Suprapubic skin (tissue), 4 donors: ENCODE results near the gene KPNA3. TPM values are rescaled to one million over a fixed set of nuclear protein-coding genes. Genes with fewer than 3 reads are reported as not detected.

Experiments
- DNase-seq, 2 donors: peaks; one replicate each; pipeline ENCODE4 v3.0.0-alpha.2; 2019; ENCODE audit warnings: low spot score in 2 of 2
- H3K27ac ChIP-seq: fragments of 200-600 bp; sonication (generic); one replicate; pipeline ENCODE4 v1.5.1; 2019
- H3K27me3 ChIP-seq: fragments of 200-600 bp; sonication (generic); one replicate; pipeline ENCODE4 v1.5.1; 2019
- H3K36me3 ChIP-seq: fragments of 200-600 bp; sonication (generic); one replicate; pipeline ENCODE4 v1.5.1; 2019
- H3K4me1 ChIP-seq: fragments of 200-600 bp; sonication (generic); one replicate; pipeline ENCODE4 v1.5.1; 2019
- H3K4me3 ChIP-seq: fragments of 200-600 bp; sonication (generic); one replicate; pipeline ENCODE4 v1.5.1; 2019; ENCODE audit warnings: mild to moderate bottlenecking
- H3K9me3 ChIP-seq: fragments of 200-600 bp; sonication (generic); one replicate; pipeline ENCODE4 v1.5.1; 2019
- CTCF ChIP-seq, 2 donors: fragments of 200-600 bp in 1 of 2; fragments of 450-650 bp in 1 of 2; sonication (generic) in 1 of 2; IDR thresholded peaks; one replicate each; pipeline ENCODE4 v1.5.1; 2016 to 2019; ENCODE audit warnings: antibody characterized with exemption in 2 of 2, mild to moderate bottlenecking in 1 of 2, moderate library complexity in 1 of 2
- EP300 ChIP-seq: sonication (generic); formaldehyde crosslinking; IDR thresholded peaks from one replicate; pipeline ENCODE4 v1.6.1; 2017; ENCODE audit warnings: antibody characterized with exemption
- POLR2A ChIP-seq, 2 donors: fragments of 450-650 bp; IDR thresholded peaks; one replicate each; pipeline ENCODE4 v1.6.1; 2017; ENCODE audit warnings: antibody characterized with exemption in 2 of 2, mild to moderate bottlenecking in 2 of 2, moderate library complexity in 2 of 2
- POLR2AphosphoS5 ChIP-seq, 3 donors: sonication (generic); formaldehyde crosslinking; IDR thresholded peaks; one replicate each; pipeline ENCODE4 v1.6.1; 2017; ENCODE audit warnings: antibody characterized with exemption in 3 of 3
- WGBS: methylation state at CpG from one replicate; pipeline ENCODE4 v1.1.5; 2018; 5-methylcytosine and 5-hydroxymethylcytosine counted together
- total RNA-seq, 4 donors: library from RNA; depleted of rRNA; stranded (reverse); fragments of >200 nt; gene quantifications; one replicate each; pipeline ENCODE4 v1.1.0, GENCODE V29; 2016

KPNA3 gene
- total RNA-seq, 4 donors from 2014 or later: 17.1 to 27.3 (median 23.6) TPM

- Histone ChIP-seq H3K4me3 (no peak overlapping the region), H3K36me3 (no peaks in the 10 kb centered on the region), H3K9me3 (no peaks in the 10 kb centered on the region), H3K27ac (no peak overlapping the region), H3K27me3 (no peaks in the 10 kb centered on the region), H3K4me1 (no peaks in the 10 kb centered on the region)
- DNase-seq: no peak
- WGBS: 80% methylated on average over 16 of the region's 17 CpGs
- TF ChIP-seq EP300 (no peak), POLR2A (IDR thresholded peaks at IDR 0.05) (no peak), POLR2AphosphoS5 (IDR thresholded peaks at IDR 0.05) (no peak), CTCF (IDR thresholded peaks at IDR 0.05) (no peak)
Observed at GRCh38 chr13:49651570-49652354, 140.7 kb downstream of the KPNA3 start.

- TF ChIP-seq EP300 (no peak), POLR2A (IDR thresholded peaks at IDR 0.05) (no peak), POLR2AphosphoS5 (IDR thresholded peaks at IDR 0.05) (no peak), CTCF (IDR thresholded peaks at IDR 0.05) (no peak)
- 74% methylated on average over 2 of the region's 2 CpGs for WGBS
- Histone ChIP-seq H3K36me3 (no peaks in the 10 kb centered on the region), H3K9me3 (no peaks in the 10 kb centered on the region), H3K27ac (no peak overlapping the region), H3K4me3 (no peak overlapping the region), H3K27me3 (no peaks in the 10 kb centered on the region), H3K4me1 (no peaks in the 10 kb centered on the region)
- no peak for DNase-seq
Observed at GRCh38 chr13:49649963-49650312, 142.5 kb downstream of the KPNA3 start.

Other genes with a start within 250 kb of the KPNA3 start
- 10 to 100 TPM in 2 of 4 donors, 1 to 10 TPM in 2; 8.2 to 11.1 (median 10.2) TPM for gene RCBTB1, start 207.1 kb downstream of the KPNA3 start, total RNA-seq
- gene ARL11, start 164.2 kb downstream of the KPNA3 start, total RNA-seq: under 1 TPM; 0.16 to 0.55 (median 0.28) TPM
- 100 to 1,000 TPM in 2 of 4 donors, 10 to 100 TPM in 2; 38.2 to 130 (median 87.0) TPM for gene EBPL, start 101.2 kb downstream of the KPNA3 start, total RNA-seq
- gene SPRYD7, start 143.7 kb upstream of the KPNA3 start, total RNA-seq: 1 to 10 TPM; 6.0 to 9.9 (median 7.2) TPM
- gene TRIM13, start 204.4 kb upstream of the KPNA3 start, total RNA-seq: 10 to 100 TPM; 18.1 to 30.9 (median 27.4) TPM
- 1 to 10 TPM in 1 of 4 donors, under 1 TPM in 2, not detected in 1; 0.60 to 3.6 (median 0.89) TPM for gene KCNRG, start 222.8 kb upstream of the KPNA3 start, total RNA-seq